GM12891 (cell line): Measurements from ENCODE around the gene SLC7A1.

Experiments
- DNase-seq: peaks from one replicate; pipeline ENCODE4 v3.0.0; 2011; ENCODE audit warnings: low spot score; ENCODE audit not compliant: insufficient read length
- FAIRE-seq: peaks from 2 replicates; lab custom pipeline; 2011; peaks lifted over from hg19 to GRCh38; lab: Jason Lieb, UNC
- PAX5 ChIP-seq: IDR thresholded peaks from 2 replicates; pipeline ENCODE4 v1.6.1; 2011; ENCODE audit warnings: low read length, moderate library complexity, mild to moderate bottlenecking; ENCODE audit not compliant: insufficient read depth, severe bottlenecking
- POLR2A ChIP-seq: IDR thresholded peaks from 2 replicates; pipeline ENCODE4 v1.6.1; 2011; ENCODE audit warnings: low read depth, low read length, control low read depth
- POLR2AphosphoS5 ChIP-seq: IDR thresholded peaks from 2 replicates; pipeline ENCODE4 v1.6.1; 2011; ENCODE audit warnings: low read depth, low read length, control low read depth
- POU2F2 ChIP-seq: IDR thresholded peaks from 2 replicates; pipeline ENCODE4 v1.6.1; 2011; ENCODE audit warnings: low read depth, mild to moderate bottlenecking, control low read depth, low read length, moderate library complexity
- SPI1 ChIP-seq: IDR thresholded peaks from 2 replicates; pipeline ENCODE4 v1.6.1; 2011; ENCODE audit warnings: low read depth, low read length, control low read depth
- TAF1 ChIP-seq: IDR thresholded peaks from 2 replicates; pipeline ENCODE4 v1.6.1; 2011; ENCODE audit warnings: low read depth, low read length, control low read depth

The SLC7A1 gene

GRCh38 chr13:29483623-29484022, 111.9 kb downstream of the SLC7A1 start:
- no peak for TF ChIP-seq POLR2A
- TF ChIP-seq POLR2AphosphoS5 = no peak
- TF ChIP-seq PAX5 = no peak
- TF ChIP-seq POU2F2 = no peak
- no peak for TF ChIP-seq SPI1
- no peak for TF ChIP-seq TAF1
- no peak for DNase-seq
- no peak for FAIRE-seq

DNA sequence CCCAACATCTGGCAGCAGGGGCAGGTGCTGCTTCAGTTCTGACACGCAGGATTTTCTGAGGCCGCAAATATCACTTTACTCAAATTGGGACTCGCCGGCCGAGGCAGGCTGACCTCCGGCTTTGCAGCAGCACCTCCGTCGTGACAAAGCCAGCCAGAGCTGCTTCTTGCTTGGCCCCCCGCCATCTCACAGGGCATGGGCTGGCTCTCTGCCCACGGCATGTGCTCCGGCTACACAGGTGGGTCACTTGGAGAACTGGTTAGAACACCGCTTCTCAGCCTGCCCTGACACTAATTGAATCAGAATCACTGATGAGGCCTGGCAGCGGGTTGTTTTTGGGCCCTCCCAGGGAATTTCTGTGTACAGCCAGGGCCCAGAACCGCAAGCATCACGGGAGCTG, 112.3 kb downstream of the SLC7A1 start:
- no peak for DNase-seq
- FAIRE-seq = no peak
- TF ChIP-seq POU2F2 (no peak), POLR2AphosphoS5 (no peak), TAF1 (no peak), POLR2A (no peak), SPI1 (no peak), PAX5 (no peak)

DNA sequence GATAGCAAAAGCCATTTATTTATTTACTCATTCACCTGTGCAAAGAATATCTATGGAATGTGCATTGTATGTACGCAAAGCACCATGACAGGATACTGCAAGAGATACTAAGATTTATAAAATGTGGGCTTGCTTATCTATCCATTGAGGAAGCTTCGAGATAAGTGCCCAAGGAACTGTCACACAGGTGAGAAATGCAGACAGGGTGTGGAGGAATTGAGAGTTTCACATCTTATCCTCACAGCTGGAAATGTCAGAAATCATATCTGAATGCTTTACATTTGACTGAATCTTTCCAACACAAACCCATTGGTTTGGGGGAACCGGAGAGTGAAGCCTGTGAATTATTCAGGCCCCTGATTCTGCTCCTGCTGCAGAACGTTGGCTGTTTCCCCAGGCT, 113.0 kb downstream of the SLC7A1 start:
- no peak for TF ChIP-seq SPI1
- no peak for TF ChIP-seq POLR2A
- no peak for TF ChIP-seq PAX5
- no peak for TF ChIP-seq POU2F2
- no peak for TF ChIP-seq TAF1
- TF ChIP-seq POLR2AphosphoS5 = no peak
- FAIRE-seq = no peak

DNA sequence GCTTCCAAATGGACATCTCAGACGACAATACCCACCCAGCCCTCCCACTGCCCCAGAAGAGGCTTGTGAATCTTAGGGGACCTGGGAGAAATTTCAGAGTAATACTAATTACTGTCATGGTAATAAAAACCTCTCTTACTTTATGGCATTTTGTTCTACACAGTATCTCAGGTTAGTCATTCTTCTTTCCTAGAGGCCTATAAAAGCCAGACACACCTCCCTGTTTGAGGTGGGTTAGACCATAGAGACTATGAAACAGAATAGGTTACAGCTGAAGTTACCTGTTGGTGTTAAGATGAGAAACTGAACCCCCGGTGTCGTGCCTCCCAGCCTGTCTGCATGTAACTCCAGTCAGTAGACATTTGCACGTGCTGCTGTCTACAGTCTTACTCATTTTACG, 113.9 kb downstream of the SLC7A1 start:
- DNase-seq (no peak), FAIRE-seq (no peak)
- TF ChIP-seq POLR2AphosphoS5 (no peak), POLR2A (no peak), POU2F2 (no peak), SPI1 (no peak), TAF1 (no peak), PAX5 (no peak)

More for the DNA sequence above, 113.0 kb downstream of the SLC7A1 start:
- DNase-seq = no peak

DNA sequence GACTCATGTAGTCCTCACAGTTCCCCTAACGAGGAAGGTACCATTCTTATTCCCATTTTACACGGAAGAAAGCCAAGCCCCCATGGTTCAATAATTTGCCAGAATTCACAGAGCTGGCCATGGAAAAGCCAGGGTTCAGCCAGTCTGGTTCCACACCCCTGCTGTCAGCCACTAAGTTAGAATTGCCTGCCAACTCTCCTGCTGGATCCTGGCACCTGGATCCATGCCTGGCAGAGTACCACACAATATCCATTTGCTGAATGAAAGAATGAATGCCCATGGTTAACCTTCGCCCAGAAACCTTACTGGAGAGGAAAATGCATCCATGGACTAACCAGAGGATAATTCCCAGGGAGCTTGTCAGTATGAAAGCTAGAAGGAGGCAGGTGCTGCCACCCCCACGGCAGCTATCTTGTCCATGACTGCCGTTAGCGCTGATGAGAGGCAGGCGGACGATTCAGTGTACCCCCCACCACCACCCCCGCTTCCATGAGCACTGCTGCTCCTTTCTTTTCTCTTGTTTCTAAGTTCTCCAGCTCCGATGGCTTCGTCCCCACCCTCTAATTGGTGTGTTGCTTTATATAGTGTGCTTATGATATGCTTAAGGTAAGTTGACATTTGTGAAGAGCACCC, 114.5 kb downstream of the SLC7A1 start:
- TF ChIP-seq TAF1 = no peak
- no peak for TF ChIP-seq PAX5
- TF ChIP-seq SPI1 = no peak
- no peak for TF ChIP-seq POLR2A
- FAIRE-seq (no peak), DNase-seq (no peak)

DNA sequence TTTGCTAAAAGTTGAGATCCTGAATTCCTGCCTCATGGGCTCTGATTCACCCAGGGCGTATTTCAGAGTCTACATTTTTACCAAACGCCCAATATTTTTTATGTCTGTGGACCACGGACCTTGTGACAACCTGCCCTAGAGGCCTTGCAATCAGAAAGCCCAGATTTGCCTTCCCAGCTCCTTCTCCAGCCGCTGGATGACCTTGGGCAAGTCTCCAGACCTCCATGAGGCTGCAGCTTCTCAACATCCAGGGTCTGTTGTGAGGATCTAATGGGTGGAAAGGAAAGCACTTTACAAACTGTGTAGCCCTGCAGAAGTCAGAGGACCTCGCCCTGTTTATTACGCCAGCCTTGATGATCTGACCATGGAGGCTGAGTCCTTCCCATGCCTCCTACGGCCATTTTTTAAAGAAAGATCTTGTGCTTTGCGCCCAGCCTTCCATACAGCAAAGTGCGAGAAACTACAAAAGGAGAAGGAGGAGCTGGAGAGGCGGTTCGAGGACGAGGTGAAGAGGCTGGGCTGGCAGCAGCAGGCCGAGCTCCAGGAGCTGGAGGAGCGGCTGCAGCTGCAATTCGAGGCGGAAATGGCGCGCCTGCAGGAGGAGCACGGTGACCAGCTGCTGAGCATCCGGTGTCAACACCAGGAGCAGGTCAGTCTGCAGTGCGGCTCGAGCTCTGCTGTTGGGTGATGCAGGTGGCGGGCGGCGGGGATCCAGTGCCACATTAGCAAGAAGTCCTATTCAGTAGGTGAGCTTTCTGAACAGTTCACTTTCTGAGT, 115.6 kb downstream of the SLC7A1 start:
- FAIRE-seq (no peak), DNase-seq (no peak)
- TF ChIP-seq SPI1 (no peak), TAF1 (no peak), PAX5 (no peak), POLR2AphosphoS5 (no peak), POU2F2 (no peak), POLR2A (no peak)

- FAIRE-seq (no peak), DNase-seq (no peak)
- TF ChIP-seq TAF1 = no peak
- no peak for TF ChIP-seq POU2F2
- TF ChIP-seq POLR2A = no peak
- no peak for TF ChIP-seq PAX5
- no peak for TF ChIP-seq POLR2AphosphoS5
- no peak for TF ChIP-seq SPI1
These were observed 119.4 kb downstream of the SLC7A1 start for GRCh38 chr13:29476046-29476445.

DNA sequence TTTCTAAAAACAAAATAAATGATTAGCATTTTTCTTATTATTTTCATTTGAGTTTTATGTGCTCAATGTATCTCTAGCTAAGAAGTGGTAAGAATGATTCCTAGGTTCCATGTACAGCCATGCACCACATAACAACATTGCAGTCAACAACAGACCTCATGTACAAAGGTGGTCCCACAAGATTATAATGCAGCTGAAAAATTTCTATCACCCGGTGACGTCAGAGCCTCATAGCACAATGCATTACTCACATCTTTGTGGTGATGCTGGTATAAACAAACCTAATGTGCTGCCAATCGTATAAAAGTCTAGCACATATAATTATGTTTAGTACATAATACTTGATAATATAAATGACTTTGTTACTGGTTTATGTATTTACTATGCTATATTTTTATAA, 120.5 kb downstream of the SLC7A1 start:
- FAIRE-seq (no peak), DNase-seq (no peak)
- TF ChIP-seq POLR2A (no peak), PAX5 (no peak), POU2F2 (no peak), POLR2AphosphoS5 (no peak), TAF1 (no peak), SPI1 (no peak)

GRCh38 chr13:29473166-29473565, 122.3 kb downstream of the SLC7A1 start:
- TF ChIP-seq POLR2A (no peak), SPI1 (no peak), PAX5 (no peak), TAF1 (no peak), POLR2AphosphoS5 (no peak), POU2F2 (no peak)
- FAIRE-seq = no peak
- no peak for DNase-seq

- FAIRE-seq (peak; percentile 74), DNase-seq (peak; percentile 30)
- TF ChIP-seq POLR2AphosphoS5 = no peak
- no peak for TF ChIP-seq POU2F2
- TF ChIP-seq PAX5 = no peak
- TF ChIP-seq TAF1 = no peak
- no peak for TF ChIP-seq SPI1
- no peak for TF ChIP-seq POLR2A
These were observed 123.0 kb downstream of the SLC7A1 start for GRCh38 chr13:29472332-29472961.
